Measurements from ENCODE around the gene CHAC2. TPM values are rescaled to one million over a fixed set of nuclear protein-coding genes. Genes with fewer than 3 reads are reported as not detected.
A peak's percentile ranks its signal among the peaks of the same experiment; 100 is the strongest.

CHAC2 gene
- total RNA-seq, 1 donor from 2014 or later: 1.3 TPM

DNA sequence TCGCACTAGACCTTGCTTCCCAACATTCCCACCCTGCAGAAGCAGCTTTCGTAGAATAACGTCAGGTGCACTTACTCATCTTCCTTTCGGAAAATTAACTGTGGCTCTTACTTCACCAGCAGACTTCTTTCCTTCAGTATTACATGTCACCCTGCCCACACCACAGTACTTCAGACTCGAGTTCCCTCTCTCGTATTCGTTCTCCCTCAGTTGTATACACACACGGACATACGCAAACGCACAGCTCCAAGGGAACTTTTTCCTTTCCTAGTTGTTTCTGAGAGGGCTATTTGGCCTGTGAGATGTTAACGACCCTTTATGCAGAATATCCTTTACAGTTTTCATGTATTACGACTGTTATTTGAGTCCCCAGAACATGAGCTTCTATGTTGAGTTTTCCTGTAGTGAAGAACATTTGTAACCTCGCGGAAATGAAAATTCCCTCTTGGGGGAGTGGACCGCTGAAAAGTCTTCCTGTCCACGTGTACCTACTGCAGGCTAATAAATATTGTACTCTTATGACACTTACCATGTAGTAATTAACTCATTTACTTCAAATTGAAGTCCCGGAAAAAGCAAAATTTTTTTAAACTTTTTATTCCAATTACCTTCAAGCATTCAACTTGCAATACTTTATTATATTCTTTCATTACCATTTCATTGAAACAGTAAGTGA, 20.1 kb downstream of the CHAC2 start:
- Mint-ChIP-seq H3K4me3 (ENCODE audit: unreplicated experiment) (peak overlapping the region; percentile 99), H3K36me3 (ENCODE audit: low read depth, unreplicated experiment) (peaks cover 12% of the 10 kb centered on the region), H3K4me1 (ENCODE audit: unreplicated experiment) (peaks cover 25% of the 10 kb centered on the region)

DNA sequence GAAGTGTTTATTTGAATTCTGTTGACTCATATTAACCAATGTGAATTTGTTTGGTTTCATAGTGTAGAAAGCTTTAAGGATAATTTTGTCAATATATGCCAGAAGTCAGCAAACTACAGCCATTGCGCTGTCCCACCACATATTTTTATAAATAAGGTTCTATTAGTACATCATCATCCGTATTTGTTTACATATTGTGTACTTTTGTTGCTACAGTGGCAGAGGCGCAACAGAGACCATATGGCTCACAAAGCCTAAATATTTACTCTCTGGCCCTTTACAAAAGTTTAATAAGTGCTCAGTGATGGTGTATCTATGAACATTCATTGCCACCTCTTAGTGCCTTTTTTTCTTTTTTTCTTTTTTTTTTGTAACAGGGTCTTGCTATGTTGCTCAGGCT, 25.7 kb downstream of the CHAC2 start:
- H3K36me3 Mint-ChIP-seq (ENCODE audit: low read depth, unreplicated experiment): no peaks in the 10 kb centered on the region
- H3K4me1 Mint-ChIP-seq (ENCODE audit: unreplicated experiment): peaks cover 3% of the 10 kb centered on the region
- no peaks in the 10 kb centered on the region for H3K9me3 Mint-ChIP-seq (ENCODE audit: unreplicated experiment)
- H3K4me3 Mint-ChIP-seq (ENCODE audit: unreplicated experiment): no peak overlapping the region
- peaks cover 3% of the 10 kb centered on the region for H3K27me3 Mint-ChIP-seq (ENCODE audit: unreplicated experiment)
- DNase-seq (ENCODE audit: low spot score): no peak
- TF ChIP-seq, protein P1, sequence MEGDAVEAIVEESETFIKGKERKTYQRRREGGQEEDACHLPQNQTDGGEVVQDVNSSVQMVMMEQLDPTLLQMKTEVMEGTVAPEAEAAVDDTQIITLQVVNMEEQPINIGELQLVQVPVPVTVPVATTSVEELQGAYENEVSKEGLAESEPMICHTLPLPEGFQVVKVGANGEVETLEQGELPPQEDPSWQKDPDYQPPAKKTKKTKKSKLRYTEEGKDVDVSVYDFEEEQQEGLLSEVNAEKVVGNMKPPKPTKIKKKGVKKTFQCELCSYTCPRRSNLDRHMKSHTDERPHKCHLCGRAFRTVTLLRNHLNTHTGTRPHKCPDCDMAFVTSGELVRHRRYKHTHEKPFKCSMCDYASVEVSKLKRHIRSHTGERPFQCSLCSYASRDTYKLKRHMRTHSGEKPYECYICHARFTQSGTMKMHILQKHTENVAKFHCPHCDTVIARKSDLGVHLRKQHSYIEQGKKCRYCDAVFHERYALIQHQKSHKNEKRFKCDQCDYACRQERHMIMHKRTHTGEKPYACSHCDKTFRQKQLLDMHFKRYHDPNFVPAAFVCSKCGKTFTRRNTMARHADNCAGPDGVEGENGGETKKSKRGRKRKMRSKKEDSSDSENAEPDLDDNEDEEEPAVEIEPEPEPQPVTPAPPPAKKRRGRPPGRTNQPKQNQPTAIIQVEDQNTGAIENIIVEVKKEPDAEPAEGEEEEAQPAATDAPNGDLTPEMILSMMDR (IDR thresholded peaks at IDR 0.05; ENCODE audit: unreplicated experiment): no peak
- H3K27ac Mint-ChIP-seq (ENCODE audit: unreplicated experiment): no peak overlapping the region

More for the DNA sequence above, 20.1 kb downstream of the CHAC2 start:
- Mint-ChIP-seq H3K9me3 (ENCODE audit: unreplicated experiment) (no peaks in the 10 kb centered on the region), H3K27me3 (ENCODE audit: unreplicated experiment) (peaks cover 13% of the 10 kb centered on the region), H3K27ac (ENCODE audit: unreplicated experiment) (peak overlapping the region; percentile 97)
- TF ChIP-seq, protein P1 (IDR thresholded peaks at IDR 0.05; ENCODE audit: unreplicated experiment): no peak
- no peak for DNase-seq (ENCODE audit: low spot score)

DNA sequence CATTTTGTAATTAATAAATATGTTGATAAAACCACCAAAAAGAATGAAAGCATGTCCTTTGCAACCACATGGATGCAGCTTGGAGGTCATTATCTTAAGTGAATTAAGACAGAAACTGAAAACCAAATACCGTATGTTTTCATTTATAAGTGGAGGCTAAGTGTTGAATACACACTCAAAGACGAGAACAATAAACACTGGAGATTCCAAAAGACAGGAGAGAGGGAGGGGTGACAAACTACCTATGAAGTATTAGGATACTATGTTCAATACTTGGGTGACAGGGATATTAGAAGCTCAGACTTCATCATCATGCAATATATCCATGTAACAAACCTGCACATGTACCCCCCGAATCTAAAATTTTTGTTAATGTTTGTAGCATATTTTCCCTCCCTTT, 26.2 kb downstream of the CHAC2 start:
- TF ChIP-seq, protein P1 (IDR thresholded peaks at IDR 0.05; ENCODE audit: unreplicated experiment): no peak
- Mint-ChIP-seq H3K36me3 (ENCODE audit: low read depth, unreplicated experiment) (no peaks in the 10 kb centered on the region), H3K4me1 (ENCODE audit: unreplicated experiment) (no peaks in the 10 kb centered on the region), H3K4me3 (ENCODE audit: unreplicated experiment) (no peak overlapping the region), H3K27ac (ENCODE audit: unreplicated experiment) (no peak overlapping the region), H3K27me3 (ENCODE audit: unreplicated experiment) (peaks cover 3% of the 10 kb centered on the region), H3K9me3 (ENCODE audit: unreplicated experiment) (no peaks in the 10 kb centered on the region)
- no peak for DNase-seq (ENCODE audit: low spot score)

DNA sequence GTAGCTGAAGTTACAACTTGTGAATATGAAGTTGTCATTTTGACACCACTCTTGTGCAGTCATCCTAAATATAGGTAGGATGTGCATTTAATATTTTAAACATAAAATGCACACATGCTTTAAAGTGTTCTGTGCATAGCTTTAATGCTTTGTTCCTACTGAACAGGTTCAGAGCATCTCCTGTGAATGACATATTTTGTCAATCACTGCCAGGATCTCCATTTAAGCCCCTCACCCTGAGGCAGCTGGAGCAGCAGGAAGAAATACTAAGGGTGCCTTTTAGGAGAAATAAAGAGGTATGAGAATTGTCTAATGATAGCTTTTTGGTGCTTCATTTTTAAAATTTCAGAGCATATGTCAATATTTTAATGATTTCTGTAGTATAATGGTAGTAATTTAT, 33.9 kb downstream of the CHAC2 start:
- DNase-seq (ENCODE audit: low spot score): no peak
- Mint-ChIP-seq H3K4me3 (ENCODE audit: unreplicated experiment) (no peak overlapping the region), H3K27me3 (ENCODE audit: unreplicated experiment) (no peaks in the 10 kb centered on the region), H3K36me3 (ENCODE audit: low read depth, unreplicated experiment) (peaks cover 18% of the 10 kb centered on the region), H3K4me1 (ENCODE audit: unreplicated experiment) (peaks cover 13% of the 10 kb centered on the region), H3K27ac (ENCODE audit: unreplicated experiment) (no peak overlapping the region), H3K9me3 (ENCODE audit: unreplicated experiment) (no peaks in the 10 kb centered on the region)
- TF ChIP-seq, protein P1 (IDR thresholded peaks at IDR 0.05; ENCODE audit: unreplicated experiment): no peak

DNA sequence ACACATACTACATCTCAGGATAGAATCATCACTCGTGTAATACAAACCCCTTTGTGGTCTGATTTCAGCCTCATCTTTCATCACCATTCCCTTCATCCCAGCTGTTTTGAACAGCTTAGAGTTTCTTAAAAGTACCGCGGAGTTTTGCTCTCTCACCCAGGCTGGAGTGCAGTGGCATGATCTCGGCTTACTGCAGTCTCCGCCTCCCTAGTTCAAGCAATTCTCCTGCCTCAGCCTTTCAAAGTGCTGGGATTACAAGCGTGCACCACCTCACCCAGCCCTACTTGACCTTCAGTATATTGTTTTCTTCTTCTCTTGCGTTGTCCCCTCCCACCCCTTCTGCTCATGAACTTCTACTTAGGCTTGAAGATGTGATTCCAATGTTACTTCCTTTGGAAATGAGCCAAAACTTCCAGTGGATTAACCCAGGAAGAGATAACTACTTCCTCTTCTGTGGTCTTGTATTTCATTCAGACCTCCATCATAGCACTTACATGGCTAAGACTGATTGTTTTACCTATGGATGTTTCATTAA, 35.1 kb downstream of the CHAC2 start:
- Mint-ChIP-seq H3K4me1 (ENCODE audit: unreplicated experiment) (peaks cover 13% of the 10 kb centered on the region), H3K4me3 (ENCODE audit: unreplicated experiment) (peak overlapping the region; percentile 2), H3K27me3 (ENCODE audit: unreplicated experiment) (peaks cover 2% of the 10 kb centered on the region), H3K36me3 (ENCODE audit: low read depth, unreplicated experiment) (peaks cover 27% of the 10 kb centered on the region), H3K27ac (ENCODE audit: unreplicated experiment) (no peak overlapping the region), H3K9me3 (ENCODE audit: unreplicated experiment) (no peaks in the 10 kb centered on the region)
- DNase-seq (ENCODE audit: low spot score): no peak
- TF ChIP-seq, protein P1 (IDR thresholded peaks at IDR 0.05; ENCODE audit: unreplicated experiment): no peak
